Stimulated activated CD4-positive, alpha-beta T cell treated with anti-CD3 and anti-CD28 coated beads, Interleukin-1b, Interleukin-23, amount 100 ng/mL, for 24 hours (primary cell): ENCODE results near the gene PHOSPHO1.
A peak's percentile ranks its signal among the peaks of the same experiment; 100 is the strongest.

Source experiments
- DNase-seq, 4 experiments: peaks; one replicate each; pipeline ENCODE4 v3.0.0-alpha.2; 2020; ENCODE audit warnings: low read depth in 4 of 4, low spot score in 1 of 4

Gene PHOSPHO1

DNA sequence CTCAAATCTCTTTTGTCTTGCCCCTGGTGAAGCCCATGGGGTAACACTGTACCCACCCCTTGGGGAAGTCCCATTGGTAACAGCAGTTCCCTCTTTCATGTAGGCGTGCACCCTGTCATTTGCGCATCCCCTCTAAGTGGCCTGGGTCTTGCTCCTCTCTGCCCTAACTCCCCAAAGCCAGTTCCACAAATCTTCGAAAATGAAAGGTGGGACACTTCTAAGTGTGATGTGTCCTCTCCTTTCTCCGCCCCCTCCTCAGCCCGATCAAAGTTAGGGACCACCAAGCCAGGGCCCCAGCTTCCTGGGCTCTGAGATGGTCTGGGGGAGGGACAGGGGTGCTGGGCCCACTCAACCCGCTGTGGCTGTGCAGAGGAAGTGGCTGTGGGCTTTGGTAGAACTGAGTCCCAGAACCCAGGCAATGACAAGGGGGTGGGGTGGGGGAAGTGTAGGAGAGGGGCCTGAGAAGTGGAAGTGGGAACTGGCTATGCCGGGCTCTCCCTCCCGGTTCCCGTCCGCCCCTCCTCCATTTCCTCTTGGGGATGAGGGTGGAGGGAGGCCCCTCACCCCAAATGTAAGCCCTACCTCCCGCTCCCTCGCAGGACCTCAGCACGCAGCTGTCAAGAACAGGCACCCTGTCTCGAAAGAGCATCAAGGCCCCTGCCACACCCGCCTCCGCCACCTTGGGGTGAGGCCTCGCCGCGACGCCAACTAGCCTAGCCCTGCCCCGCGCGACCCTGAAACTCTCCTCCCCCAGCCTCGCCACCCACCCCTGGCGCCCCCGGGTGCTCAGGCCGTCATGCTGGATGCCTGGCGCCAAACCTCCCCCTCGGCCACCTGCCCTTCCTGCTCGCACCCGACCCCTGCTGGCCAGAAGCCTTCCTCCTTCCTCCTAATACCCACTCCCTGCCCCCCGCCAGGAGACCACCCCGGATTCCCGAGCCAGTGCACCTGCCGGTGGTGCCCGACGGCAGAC lies 11.4 kb downstream of the PHOSPHO1 start:
- DNase-seq, result no peak

DNA sequence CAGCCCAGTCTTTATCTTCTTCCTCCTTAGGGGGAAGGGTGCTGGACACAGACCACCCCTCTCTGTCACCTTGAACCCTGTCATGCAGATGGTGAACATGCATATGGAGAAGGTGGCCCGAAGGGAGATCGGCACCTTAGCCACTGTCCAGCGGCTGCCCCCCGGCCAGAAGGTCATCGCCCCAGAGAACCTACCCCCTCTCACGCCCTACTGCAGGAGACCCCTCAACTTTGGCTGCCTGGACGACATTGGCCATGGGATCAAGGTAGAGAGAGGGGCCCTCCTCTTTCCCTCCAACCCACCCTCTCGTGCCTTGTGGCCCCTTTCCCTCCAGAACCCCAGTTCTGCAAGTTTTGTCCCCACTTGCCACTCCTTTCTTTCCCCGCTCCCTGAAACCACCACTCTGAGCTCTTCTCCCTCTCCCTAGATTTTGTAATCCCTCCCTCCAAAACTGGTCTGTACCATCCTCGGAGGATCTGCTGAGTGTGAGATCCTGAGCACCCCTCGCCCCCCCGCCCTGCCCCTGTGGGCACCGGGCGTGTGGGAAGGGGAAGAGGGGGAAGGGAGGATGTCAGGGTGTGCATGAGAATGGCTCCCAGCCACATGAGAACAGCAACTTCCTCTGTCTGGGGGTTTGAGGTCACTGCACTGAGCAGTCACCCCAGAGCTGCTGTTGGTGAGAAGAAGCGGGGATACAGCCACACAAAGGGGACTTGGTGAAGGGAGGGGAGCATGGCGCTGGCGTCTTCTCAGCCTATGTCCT lies 12.8 kb downstream of the PHOSPHO1 start:
- no peak for DNase-seq

DNA sequence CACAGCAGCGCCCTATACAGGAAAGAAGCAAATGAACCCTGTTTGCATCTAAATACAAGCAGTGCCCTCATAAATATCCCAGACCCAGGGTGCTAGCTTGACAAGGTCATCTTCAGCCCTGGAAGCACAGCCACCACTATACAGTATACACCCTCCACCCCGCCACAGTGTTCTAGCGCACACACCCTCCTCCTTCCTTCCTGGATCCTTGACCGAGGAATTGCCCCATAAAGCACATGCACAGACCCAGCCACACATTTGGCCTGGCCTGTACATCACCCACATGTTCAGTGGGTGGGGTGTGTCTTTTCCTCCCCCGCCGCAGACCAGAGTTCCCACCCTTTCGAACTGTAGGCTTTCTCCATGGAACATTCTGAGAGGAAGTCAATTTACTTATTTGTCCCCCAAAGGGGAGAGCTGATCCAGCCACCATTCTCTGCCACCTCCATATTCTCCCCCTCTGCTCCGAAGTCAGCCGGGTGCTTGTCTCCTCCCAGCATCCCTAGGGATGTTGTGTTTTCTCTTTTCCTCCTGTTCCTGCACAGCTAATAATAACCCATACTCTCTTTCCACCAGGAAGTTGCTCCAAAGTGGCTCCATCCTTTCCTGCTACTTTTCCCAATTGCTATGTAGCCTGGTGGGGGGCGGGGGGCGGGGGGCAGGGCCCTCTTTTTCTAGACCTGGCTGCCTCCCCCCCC lies 13.5 kb downstream of the PHOSPHO1 start:
- no peak for DNase-seq

DNA sequence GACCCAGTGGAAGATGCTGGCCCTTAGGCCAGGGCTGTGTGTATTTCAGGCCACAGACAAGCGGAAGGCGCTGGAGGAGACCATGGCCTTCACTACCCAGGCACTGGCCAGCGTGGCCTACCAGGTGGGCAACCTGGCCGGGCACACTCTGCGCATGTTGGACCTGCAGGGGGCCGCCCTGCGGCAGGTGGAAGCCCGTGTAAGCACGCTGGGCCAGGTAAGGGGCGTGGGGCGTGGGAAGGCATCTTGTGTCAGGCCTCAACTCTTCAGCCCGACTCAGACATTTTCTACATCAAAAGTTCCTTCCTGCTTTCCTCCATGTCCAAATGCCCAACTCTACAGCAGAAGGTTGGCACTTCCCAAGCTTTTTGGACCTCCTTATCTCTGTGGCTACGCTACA lies 14.1 kb downstream of the PHOSPHO1 start:
- DNase-seq, result no peak

DNA sequence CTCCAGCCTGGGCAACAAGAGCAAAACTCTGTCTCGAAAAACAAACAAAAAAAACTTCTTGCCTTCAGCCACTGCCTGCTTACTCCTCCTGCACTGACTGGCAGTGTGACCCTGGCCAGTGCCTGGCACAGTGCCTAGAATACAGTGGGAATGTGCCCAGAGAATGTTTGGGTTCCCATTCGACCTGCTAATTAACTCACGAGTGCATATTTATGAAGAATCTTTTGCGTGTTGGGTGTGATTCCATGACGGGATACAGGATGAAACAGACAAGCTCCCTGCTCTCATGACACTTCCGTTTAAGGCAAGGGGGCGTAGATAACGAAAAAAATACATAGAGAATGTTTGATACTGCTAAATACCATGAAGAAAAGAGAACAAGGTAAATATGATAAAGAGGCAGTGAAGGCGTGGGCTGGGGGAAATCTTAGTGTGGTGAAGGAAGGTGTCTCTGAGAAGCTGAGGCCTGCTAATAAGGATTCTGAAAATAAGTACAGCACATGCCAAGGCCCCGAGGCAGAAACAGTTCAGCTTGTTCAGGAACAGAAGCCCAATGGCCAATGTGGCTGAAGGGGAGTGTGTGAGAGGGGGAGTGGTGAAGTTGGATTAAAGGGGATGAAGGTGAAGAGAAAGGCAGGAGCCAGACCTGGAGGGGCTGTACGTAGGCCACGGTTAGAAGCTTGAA lies 15.8 kb downstream of the PHOSPHO1 start:
- no peak for DNase-seq

DNA sequence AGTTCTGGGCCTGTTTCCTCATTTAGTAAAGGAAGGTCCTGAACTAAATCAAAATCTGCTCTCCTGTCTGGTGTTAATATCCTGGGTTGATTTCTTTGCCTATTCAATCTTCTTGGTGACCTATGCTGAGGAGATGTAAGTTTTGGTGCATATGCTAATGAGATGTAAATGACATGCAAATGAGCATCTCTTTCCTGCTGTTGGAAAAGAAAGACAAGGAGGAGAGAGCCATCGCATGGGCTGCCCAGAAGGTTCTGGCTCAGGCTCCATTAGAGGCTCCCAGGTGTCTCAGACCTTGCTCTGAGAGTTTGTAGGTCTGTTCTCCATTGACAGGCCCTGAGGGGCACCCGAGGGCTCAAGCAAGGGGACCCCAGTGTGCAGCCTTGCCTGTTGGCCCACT lies 16.7 kb downstream of the PHOSPHO1 start:
- DNase-seq, result no peak

DNA sequence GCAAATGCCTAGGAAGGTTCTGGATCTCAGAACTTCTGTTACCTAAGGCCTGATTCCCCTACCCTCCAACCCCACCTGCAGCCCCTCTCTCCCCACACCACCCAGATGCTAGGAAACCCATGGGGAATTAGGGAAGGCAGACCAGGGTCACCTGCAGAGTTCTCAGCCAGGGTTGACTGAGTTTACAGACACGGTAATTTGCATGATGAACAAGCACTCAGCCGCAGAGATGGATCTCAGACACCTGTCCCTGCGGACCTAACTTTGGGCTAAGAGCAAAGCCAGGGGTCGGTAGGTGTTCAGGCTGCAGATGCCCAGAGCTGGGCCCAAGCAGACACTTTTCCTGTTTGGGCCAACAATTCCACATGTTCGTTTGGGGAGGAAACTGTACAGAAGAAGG lies 17.2 kb downstream of the PHOSPHO1 start:
- DNase-seq, result no peak

DNA sequence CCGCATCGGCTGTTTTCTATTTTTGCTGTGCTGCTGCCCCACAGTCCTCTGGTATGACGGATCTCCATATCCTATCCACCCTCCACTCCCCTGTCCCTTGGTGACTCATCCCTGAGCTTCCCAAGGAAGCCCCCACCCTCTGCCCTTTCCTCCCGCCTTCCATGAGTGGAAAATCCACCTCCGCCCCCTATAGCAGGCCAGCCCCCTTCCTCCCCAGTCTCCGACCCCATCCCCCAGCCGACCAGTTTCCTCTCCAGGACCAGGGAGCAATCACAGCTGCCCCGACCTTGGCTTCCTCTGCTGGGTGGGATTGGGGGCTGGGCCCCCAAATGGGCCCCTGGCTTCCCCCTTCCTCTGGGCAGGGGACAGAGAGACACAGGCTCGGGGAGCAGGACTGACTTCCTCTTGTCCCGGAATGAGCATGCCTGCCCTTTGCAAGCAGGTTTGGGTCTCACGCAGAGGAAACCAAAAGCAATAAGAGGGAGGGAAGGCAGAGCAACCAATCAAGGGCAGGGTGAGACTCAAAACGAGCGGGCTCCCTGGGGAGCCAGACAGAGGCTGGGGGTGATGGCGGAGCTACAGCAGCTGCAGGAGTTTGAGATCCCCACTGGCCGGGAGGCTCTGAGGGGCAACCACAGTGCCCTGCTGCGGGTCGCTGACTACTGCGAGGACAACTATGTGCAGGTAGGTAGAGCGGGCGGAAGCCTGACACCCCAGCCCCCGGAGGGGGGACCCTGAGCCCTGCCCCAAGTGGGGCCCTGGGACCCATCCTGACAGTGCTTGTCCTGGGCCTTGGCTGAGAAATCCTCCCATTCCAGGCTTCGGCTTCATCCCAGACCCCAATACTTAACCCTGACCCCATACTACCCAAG lies 20.2 kb downstream of the PHOSPHO1 start, which contains the start of the genes ABI3 and GNGT2:
ABI3 (plus strand) TSS at position 550 of the 872 bp plus-strand sequence; CDS start at position 568, 18 bp downstream.
GNGT2 (minus strand) TSS at position 417 of the 872 bp plus-strand sequence. CDS start 3,152 bp downstream, outside the sequence.
- DNase-seq, result peak in 3 of 4 experiments; percentile 34 to 64 (median 46)

DNA sequence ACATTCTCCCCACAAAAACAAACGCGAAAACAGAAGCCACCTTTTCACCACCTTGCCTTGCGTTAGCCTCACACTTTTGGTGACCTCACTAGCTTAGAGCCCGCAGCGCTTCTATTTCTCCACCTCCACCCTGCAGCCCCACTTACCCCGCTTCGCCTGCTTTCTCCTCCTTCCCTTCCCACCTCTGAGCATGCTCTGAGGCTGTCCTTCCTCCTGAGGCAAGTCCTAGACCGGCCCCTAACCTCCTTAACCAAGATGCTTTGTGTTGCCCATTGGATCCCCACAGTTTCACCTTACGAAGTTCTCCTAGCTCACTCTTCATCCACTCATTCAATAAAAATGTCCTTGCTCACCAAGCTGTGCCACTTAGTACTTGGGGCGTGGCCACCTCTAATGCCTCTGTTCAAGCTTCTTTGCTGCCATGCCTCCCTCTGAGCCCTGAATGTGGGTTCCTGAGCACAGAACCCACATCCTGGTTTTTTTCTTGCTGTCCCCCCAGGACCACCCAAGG lies 21.5 kb downstream of the PHOSPHO1 start:
- no peak for DNase-seq

DNA sequence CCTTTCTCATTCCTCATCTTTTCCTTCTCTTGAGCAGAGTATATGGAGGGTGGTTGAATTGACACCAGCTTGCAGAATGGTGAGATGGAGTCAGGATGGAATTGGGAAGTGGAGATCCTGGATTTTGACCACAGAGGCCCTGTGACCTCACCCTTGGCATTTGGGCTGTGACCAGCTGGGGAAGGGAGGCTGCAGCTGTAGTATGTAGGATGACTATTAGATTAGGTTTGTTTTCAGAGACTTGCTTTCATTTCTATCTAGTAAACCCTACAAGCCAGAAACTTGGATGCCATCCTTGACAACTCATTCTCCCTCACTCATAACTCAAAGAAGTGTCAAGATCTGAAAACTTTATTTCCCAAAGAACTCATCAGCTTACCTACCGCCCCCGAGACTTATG lies 26.1 kb downstream of the PHOSPHO1 start:
- DNase-seq, result no peak

DNA sequence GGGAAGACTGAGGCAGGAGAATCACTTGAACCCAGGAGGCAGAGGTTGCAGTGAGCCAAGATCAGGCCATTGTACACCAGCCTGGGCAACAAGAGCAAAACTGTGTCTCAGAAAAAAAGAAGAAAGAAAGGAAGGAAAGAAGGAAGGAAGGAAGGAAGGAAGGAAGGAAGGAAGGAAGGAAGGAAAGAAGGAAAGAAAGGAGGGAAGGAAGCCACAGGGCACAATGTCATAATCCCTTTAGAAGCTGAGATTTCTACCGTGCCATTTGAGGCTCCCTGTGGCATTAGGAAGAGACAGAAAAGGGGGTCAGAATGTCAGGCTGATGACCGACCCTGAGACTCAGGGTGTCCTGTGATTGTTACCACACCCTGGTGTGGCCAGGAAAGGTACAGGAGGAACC lies 26.8 kb downstream of the PHOSPHO1 start:
- DNase-seq, result no peak

DNA sequence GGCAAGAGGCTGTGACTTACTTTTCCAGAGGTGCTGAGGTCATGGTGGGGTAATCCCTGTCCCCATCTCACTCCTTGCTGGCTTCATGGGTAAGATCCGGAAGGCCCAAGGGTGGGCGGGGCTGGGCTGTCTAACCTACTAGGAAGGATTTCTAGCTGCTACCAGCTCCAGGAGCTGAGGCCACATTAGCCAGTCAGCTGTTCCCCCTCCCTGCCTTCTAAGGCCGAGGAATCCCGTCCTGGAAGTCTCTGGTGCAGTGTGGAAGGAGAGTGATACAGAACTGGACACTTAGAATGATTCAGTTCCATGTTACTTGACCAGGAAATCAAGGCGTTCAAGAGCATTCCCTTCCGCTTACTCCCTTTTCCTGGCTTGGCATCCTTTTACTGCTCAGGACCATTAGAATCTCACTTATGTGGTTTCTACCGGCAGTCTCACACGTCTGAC lies 29.1 kb downstream of the PHOSPHO1 start:
- DNase-seq, result no peak

DNA sequence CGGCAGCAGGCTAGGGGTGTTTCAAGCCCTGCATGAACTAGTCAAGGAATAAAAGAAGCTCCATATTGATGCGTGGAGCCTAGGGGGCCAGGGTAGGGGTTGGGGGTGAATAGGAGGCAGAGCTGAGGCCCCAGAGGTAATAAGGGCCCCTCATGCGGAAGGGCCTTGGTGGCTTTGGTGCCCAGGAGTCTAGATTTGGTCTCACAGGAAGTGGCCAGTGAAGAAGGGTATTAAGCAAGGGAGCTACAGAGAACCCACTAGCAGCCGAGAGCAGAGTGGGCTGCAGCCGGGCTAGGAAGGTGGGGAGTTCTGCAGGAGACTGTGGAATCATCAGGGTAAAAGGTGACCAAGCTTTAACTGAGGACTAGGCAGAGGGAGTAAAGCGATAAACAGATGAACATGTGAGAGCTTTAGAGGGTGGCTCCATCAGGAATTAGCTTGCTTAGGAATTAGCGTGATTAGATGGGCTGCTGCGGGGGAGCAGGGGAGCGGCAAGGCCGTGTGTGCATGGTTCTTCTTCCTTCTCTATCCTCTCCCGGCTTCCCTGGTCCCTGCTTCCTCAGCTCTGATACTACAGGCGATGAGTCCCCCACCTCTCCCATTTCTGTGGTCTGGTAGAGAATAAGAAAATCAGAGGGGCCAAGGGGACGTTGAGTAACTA lies 30.0 kb downstream of the PHOSPHO1 start:
- DNase-seq, result no peak

DNA sequence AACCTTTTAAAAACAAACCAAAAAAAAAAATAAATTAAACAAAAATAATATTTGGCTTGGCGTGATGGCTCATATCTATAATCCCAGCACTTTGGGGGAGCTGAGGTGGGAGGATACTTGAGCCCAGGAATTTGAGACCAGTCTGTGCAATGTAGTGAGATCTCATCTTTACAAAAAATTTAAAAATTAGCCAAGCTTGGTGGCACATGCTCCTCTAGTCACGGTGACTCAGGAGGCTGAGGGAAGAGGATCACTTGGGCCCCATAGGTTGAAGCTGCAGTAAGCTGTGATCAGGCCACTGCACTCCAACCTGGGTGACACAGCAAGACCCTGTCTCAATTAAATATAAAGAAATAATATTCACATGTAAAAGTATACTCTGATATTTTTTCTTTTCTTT lies 32.4 kb downstream of the PHOSPHO1 start:
- DNase-seq, result no peak

DNA sequence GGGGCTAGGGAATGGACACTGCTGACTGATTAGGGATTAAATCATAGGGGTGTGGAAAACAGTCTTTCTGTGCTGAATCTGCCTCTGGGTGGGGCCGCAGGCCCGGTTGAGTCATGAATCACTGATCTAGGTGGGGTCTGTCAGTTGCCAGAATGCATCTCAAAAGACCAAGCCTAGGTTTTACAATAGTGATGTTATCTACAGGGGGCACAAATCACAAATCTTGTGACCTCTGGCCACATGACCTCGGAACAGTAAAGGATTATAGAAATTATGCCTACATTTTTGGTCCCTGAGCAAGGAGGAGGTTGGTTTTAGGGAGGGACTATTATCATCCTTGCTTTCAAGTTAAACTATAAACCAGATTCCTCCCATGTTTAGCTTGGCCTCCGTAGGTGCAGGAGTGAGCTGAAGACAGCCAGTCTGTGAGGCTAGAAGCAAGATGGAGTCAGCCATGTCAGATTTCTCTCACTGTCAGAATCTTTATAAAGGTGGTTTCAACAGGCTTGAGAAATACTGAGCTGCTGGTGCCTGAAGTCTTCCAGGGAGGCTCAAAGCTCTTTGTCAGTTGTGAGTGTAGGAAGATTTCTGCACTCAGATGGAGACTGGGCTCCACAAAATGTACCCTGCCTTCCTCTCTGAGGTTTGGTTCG lies 33.1 kb downstream of the PHOSPHO1 start:
- no peak for DNase-seq

DNA sequence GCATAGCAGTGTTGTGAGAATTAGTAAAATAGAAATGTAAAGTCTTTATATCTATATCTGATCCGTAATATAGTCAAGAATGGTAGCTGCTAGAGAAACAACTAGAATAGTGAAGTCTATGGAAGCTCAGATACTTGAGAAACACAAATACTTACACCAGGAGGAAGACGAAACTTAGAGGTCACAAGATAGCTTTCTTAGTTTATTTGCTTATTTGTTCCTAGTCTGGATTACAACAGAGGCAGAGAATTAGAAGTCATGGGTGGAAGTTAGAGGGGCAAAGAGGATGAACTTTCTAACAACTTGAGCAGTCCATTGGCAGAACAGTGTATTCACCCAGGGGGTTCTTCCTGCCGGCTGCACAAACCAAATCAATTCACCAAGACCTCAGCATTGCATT lies 34.1 kb downstream of the PHOSPHO1 start:
- no peak for DNase-seq

DNA sequence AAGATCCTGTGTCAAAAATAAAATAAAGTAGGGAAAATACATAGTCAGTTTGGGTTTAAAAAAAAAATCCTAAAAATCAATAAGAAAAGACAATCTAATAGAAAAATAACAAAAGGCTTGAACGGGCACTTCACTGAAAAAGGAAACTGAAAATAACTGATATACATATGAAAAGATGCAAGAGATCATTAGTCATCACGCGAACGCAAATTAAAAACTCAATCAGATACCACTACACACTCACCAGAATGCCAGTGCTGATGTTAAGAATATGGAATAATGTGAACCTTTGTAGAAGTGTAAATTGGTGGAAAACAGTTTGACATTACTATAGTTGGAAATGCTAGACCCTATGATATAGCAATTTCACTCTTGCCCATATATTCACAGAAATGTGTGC lies 34.8 kb downstream of the PHOSPHO1 start:
- no peak for DNase-seq

DNA sequence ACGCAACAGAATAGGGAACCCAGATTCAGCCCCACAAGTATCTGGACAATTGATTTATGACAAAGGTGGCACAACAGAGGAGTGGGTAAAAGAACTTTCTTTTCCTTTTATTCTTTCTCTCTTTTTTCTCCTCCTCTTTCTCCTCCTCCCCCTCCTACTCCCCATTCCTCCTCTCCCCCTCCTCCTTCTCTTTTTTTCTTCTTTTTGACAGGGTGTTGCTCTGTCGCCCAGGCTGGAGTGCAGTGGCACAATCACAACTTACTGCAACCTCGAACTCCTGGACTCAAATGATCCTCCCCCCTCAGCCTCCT lies 36.3 kb downstream of the PHOSPHO1 start:
- DNase-seq, result no peak
